Measurements from ENCODE around the gene ACSBG1.

ACSBG1 gene

DNA sequence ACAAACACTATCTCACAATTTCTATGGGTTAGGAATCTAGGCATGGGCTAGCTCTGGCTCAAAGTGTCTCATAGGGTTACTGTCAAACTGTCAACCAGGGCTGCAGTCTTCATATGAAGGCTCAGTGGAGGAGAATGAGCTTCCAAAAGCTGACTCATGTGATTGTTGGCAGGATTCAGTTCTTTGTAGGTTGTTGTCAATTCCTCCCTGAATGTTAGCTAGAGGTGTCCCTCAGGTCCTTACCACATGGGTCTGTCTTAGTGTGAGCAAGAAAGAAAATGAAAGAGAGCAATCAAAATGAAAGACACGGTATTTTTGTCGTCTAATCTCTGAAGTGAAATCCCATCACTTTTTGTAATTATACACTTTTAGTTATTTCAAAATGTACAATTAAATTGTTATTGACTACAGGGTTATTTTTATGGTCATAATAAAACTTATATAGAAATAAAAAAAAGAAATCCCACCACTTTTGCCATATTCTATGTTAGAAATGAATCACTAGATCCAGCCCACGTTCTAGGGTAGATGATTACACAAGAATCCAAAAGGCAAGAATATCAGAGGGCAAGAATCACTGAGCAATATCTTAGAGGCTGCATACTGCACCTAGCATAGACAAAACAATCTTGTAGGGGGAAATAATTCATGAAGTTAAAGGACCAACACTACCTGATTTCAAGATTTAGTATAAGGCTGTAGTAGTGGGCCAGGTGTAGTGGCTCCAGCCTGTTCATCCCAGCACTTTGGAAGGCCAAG is 8.4 kb downstream of the ACSBG1 start:
- Histone ChIP-seq H3K4me1 (ENCODE audit: control insufficient read depth in 5 of 5, insufficient read depth in 5 of 5, low read length in 5 of 5) (no peaks in the 10 kb centered on the region), H3K4me3 (ENCODE audit: low read depth in 1 of 5, low read length in 5 of 5) (no peak overlapping the region), H3K27me3 (ENCODE audit: control insufficient read depth in 5 of 5, insufficient read depth in 4 of 5, low read length in 5 of 5) (no peaks in the 10 kb centered on the region), H3K9me3 (ENCODE audit: control insufficient read depth in 5 of 5, low read length in 5 of 5) (no peaks in the 10 kb centered on the region), H3K36me3 (ENCODE audit: control insufficient read depth in 5 of 5, insufficient read depth in 5 of 5, low read length in 5 of 5) (no peaks in the 10 kb centered on the region), H3K27ac (ENCODE audit: low read depth, low read length) (no peak overlapping the region), H3K9ac (ENCODE audit: low read length in 5 of 5) (no peak overlapping the region)

DNA sequence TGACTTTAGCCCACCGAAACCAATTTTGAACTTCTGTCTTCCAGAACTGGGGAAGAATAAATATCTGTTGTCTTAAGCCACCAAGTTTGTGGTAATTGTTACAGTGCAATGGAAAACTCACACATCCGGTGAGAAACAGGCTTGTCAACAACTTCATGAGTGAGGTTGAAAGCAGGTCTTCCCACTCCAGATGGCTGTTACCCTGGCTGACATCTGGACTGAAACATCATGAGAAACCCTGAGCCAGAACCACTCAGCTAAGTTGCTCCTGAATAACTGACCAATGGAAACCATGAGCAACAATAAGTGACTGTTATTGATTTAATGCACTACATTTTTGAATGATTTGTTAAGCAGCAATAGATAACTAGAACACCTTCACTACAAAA is 10.3 kb downstream of the ACSBG1 start:
- Histone ChIP-seq H3K27ac (ENCODE audit: low read depth, low read length) (no peak overlapping the region), H3K4me1 (ENCODE audit: control insufficient read depth in 5 of 5, insufficient read depth in 5 of 5, low read length in 5 of 5) (no peaks in the 10 kb centered on the region)

DNA sequence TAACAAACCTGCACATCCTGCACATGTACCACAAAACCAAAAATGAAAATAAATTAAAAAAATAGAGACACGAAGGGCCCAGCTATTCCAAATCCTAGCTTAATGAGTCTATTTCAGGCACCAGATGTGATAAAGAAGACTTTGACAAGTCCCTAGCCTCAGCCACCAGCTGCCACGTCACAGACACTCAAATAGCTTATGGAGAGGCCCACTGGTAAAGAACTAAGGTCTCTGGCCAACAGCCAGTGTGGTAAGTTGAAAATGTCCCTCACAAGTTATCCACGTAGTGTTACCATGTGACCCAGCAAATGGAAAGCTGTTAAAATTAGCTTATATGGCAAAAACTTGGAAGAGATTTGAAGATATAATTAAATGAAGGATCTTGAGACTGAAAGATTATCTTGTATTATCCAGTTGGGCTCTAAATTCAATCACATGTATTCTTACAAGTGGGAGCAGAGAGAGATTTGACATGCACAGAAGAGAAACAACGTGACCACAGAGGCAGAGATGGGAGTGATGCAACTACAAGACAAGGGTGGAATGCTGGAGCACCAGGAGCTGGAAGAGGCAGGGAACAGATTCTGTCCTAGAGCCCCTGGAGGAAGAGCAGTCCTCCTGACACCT is 10.9 kb downstream of the ACSBG1 start:
- no peaks in the 10 kb centered on the region for H3K9me3 ChIP-seq (ENCODE audit: control insufficient read depth in 5 of 5, low read length in 5 of 5)
- no peak overlapping the region for H3K9ac ChIP-seq (ENCODE audit: low read length in 5 of 5)
- H3K27me3 ChIP-seq (ENCODE audit: control insufficient read depth in 5 of 5, insufficient read depth in 4 of 5, low read length in 5 of 5), result no peaks in the 10 kb centered on the region
- H3K4me3 ChIP-seq (ENCODE audit: low read depth in 1 of 5, low read length in 5 of 5), result no peak overlapping the region
- no peaks in the 10 kb centered on the region for H3K36me3 ChIP-seq (ENCODE audit: control insufficient read depth in 5 of 5, insufficient read depth in 5 of 5, low read length in 5 of 5)
- no peaks in the 10 kb centered on the region for H3K4me1 ChIP-seq (ENCODE audit: control insufficient read depth in 5 of 5, insufficient read depth in 5 of 5, low read length in 5 of 5)
- H3K27ac ChIP-seq (ENCODE audit: low read depth, low read length), result no peak overlapping the region

More for the DNA sequence above, 10.3 kb downstream of the ACSBG1 start:
- H3K9me3 ChIP-seq (ENCODE audit: control insufficient read depth in 5 of 5, low read length in 5 of 5), result no peaks in the 10 kb centered on the region
- no peak overlapping the region for H3K9ac ChIP-seq (ENCODE audit: low read length in 5 of 5)
- no peaks in the 10 kb centered on the region for H3K27me3 ChIP-seq (ENCODE audit: control insufficient read depth in 5 of 5, insufficient read depth in 4 of 5, low read length in 5 of 5)
- H3K36me3 ChIP-seq (ENCODE audit: control insufficient read depth in 5 of 5, insufficient read depth in 5 of 5, low read length in 5 of 5), result no peaks in the 10 kb centered on the region
- H3K4me3 ChIP-seq (ENCODE audit: low read depth in 1 of 5, low read length in 5 of 5), result no peak overlapping the region

DNA sequence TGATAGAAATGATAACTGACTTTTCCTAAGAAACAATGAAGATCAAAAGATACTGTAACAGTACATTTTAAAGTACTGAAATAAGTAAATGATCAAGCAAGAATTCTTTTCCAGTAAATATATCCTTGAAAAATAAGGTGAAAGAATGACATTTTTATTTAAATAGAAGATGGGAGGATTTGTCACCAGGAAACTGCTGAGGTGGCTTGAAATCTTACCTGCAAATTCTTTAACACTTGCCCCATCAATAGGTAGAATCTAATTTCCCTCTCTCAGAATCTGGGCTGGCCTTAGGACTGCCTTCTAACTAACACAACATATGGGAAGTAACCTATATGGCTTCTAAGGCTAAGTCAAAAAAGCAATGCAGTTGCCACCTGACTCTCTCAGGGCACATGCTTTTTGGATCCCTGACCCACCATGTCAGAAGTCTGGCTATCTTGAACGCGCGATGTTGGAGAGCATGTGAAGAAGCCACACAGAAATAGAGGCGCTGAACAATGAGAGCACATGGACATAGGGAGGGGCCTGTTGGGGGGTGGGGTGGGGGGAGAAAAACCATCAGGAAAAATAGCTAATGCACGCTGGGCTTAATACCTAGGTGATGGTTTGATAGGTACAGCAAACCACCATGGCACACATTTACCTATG is 11.5 kb downstream of the ACSBG1 start:
- H3K27me3 ChIP-seq (ENCODE audit: control insufficient read depth in 5 of 5, insufficient read depth in 4 of 5, low read length in 5 of 5), result no peaks in the 10 kb centered on the region
- no peak overlapping the region for H3K27ac ChIP-seq (ENCODE audit: low read depth, low read length)
- H3K36me3 ChIP-seq (ENCODE audit: control insufficient read depth in 5 of 5, insufficient read depth in 5 of 5, low read length in 5 of 5), result no peaks in the 10 kb centered on the region
- no peaks in the 10 kb centered on the region for H3K9me3 ChIP-seq (ENCODE audit: control insufficient read depth in 5 of 5, low read length in 5 of 5)
- no peaks in the 10 kb centered on the region for H3K4me1 ChIP-seq (ENCODE audit: control insufficient read depth in 5 of 5, insufficient read depth in 5 of 5, low read length in 5 of 5)
- no peak overlapping the region for H3K4me3 ChIP-seq (ENCODE audit: low read depth in 1 of 5, low read length in 5 of 5)
- H3K9ac ChIP-seq (ENCODE audit: low read length in 5 of 5), result no peak overlapping the region

DNA sequence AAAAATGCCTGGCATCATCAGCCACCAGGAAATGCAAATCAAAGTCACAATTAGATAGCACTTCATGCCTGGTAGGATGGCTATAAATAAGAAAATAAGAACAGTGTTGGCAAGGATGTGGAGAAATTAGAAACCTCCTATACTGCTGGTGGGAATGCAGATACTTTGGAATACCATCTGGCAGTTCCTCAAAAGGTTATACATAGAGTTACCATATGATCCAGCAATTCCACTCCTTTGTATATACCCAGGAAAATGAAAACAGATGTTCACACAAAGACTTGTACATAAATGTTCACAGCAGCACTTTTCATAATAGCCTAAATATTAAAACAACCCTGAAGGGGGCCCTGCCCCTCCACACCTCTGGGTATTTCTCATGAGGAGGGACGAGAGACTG is 13.7 kb downstream of the ACSBG1 start:
- H3K9ac ChIP-seq (ENCODE audit: low read length in 5 of 5), result no peak overlapping the region
- no peaks in the 10 kb centered on the region for H3K9me3 ChIP-seq (ENCODE audit: control insufficient read depth in 5 of 5, low read length in 5 of 5)
- H3K4me3 ChIP-seq (ENCODE audit: low read depth in 1 of 5, low read length in 5 of 5), result no peak overlapping the region
- H3K27ac ChIP-seq (ENCODE audit: low read depth, low read length), result no peak overlapping the region
- no peaks in the 10 kb centered on the region for H3K27me3 ChIP-seq (ENCODE audit: control insufficient read depth in 5 of 5, insufficient read depth in 4 of 5, low read length in 5 of 5)
- no peaks in the 10 kb centered on the region for H3K36me3 ChIP-seq (ENCODE audit: control insufficient read depth in 5 of 5, insufficient read depth in 5 of 5, low read length in 5 of 5)
- peaks cover 4 to 16% (median 15%) of the 10 kb centered on the region in 5 donors for H3K4me1 ChIP-seq (ENCODE audit: control insufficient read depth in 5 of 5, insufficient read depth in 5 of 5, low read length in 5 of 5)

DNA sequence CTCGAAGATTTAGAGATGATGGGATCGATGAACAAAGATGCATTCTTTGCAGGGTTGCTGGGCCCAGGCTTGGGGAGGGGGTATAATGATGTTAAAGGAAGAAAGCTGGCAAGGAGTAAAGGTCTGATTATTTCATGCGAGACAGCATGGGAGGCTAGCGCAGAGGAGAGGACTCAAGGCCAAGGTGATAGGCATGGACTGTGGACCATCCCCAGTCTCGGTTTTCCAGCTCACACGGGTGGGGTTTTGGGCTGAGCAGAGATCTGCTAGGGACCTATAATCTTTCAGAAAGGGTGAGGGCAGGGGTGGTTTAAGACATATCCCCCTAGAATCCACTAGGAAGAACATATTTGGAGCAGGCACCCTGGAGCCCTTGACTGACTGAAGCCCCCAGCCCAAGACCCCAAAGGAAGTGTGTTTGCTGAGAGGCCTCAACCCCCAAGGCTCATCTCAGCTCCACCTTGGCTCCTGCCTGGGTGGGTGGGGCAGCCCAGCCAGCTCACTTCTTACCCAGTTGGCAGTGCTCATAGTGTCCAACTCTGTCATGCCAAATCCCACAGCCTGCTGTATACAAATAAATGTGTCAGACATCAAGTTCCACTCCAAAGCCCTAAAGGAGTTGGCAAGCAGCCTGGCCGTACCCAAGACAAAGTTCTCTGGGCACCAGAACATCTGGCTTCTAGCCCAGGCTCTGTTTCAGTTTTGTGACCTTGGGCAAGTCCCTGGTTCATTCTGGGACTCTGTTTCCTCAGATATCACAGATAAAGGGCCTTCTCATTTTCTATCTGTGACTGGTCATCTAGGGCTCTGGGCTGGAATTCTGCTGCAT is 17.9 kb downstream of the ACSBG1 start:
- no peaks in the 10 kb centered on the region for H3K9me3 ChIP-seq (ENCODE audit: control insufficient read depth in 5 of 5, low read length in 5 of 5)
- no peak overlapping the region for H3K4me3 ChIP-seq (ENCODE audit: low read depth in 1 of 5, low read length in 5 of 5)
- H3K27me3 ChIP-seq (ENCODE audit: control insufficient read depth in 5 of 5, insufficient read depth in 4 of 5, low read length in 5 of 5), result peaks cover 0 to 4% (median 0%) of the 10 kb centered on the region in 5 donors
- no peaks in the 10 kb centered on the region for H3K36me3 ChIP-seq (ENCODE audit: control insufficient read depth in 5 of 5, insufficient read depth in 5 of 5, low read length in 5 of 5)
- H3K4me1 ChIP-seq (ENCODE audit: control insufficient read depth in 5 of 5, insufficient read depth in 5 of 5, low read length in 5 of 5), result peaks cover 6 to 28% (median 20%) of the 10 kb centered on the region in 5 donors
- H3K9ac ChIP-seq (ENCODE audit: low read length in 5 of 5), result peak overlapping the region in 1 of 5 donors; percentile 53
- peak overlapping the region; percentile 90 for H3K27ac ChIP-seq (ENCODE audit: low read depth, low read length)

DNA sequence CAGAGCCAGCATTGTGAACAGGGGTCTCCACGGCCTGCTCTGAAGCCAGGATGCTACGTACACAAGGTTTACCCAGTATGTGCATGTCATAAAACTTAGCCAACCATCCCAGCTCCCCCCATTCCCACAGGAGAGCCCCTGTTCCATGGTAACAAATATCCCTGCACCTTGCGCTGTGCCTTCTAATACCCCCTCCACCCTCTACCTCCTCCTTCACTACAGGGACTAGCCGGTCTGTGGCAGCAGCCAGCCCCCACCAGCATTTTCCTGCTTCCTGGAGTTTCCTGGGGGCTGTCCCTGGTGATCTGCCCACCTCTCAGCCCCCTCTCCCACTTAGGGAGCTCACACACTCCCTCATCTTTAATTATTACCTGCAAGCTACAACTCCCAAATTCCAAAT is 20.4 kb downstream of the ACSBG1 start:
- Histone ChIP-seq H3K4me3 (ENCODE audit: low read depth in 1 of 5, low read length in 5 of 5) (no peak overlapping the region), H3K9me3 (ENCODE audit: control insufficient read depth in 5 of 5, low read length in 5 of 5) (no peaks in the 10 kb centered on the region), H3K4me1 (ENCODE audit: control insufficient read depth in 5 of 5, insufficient read depth in 5 of 5, low read length in 5 of 5) (peaks cover 6 to 38% (median 31%) of the 10 kb centered on the region in 5 donors), H3K36me3 (ENCODE audit: control insufficient read depth in 5 of 5, insufficient read depth in 5 of 5, low read length in 5 of 5) (no peaks in the 10 kb centered on the region), H3K9ac (ENCODE audit: low read length in 5 of 5) (no peak overlapping the region), H3K27me3 (ENCODE audit: control insufficient read depth in 5 of 5, insufficient read depth in 4 of 5, low read length in 5 of 5) (peaks cover 0 to 4% (median 0%) of the 10 kb centered on the region in 5 donors), H3K27ac (ENCODE audit: low read depth, low read length) (no peak overlapping the region)

DNA sequence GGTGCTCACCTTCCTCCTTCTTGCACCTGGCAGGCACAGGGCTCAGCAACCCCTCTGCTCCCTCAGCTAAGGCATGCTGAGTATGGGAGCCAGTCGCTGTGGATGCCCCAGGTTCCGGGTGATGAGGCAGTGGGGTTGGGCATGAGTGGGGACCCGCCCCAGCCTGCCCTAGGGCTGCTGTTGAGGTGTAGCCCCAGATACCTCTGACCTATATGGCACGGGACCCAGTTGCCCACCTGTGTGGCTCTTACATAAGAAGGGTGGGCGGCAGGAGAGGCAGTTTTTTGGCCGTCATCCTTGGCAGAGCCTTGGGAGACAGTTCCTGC is 21.0 kb downstream of the ACSBG1 start:
- Histone ChIP-seq H3K27me3 (ENCODE audit: control insufficient read depth in 5 of 5, insufficient read depth in 4 of 5, low read length in 5 of 5) (peaks cover 0 to 4% (median 0%) of the 10 kb centered on the region in 5 donors), H3K36me3 (ENCODE audit: control insufficient read depth in 5 of 5, insufficient read depth in 5 of 5, low read length in 5 of 5) (no peaks in the 10 kb centered on the region), H3K9me3 (ENCODE audit: control insufficient read depth in 5 of 5, low read length in 5 of 5) (no peaks in the 10 kb centered on the region), H3K4me3 (ENCODE audit: low read depth in 1 of 5, low read length in 5 of 5) (no peak overlapping the region), H3K27ac (ENCODE audit: low read depth, low read length) (no peak overlapping the region), H3K9ac (ENCODE audit: low read length in 5 of 5) (no peak overlapping the region), H3K4me1 (ENCODE audit: control insufficient read depth in 5 of 5, insufficient read depth in 5 of 5, low read length in 5 of 5) (peaks cover 6 to 38% (median 31%) of the 10 kb centered on the region in 5 donors)

DNA sequence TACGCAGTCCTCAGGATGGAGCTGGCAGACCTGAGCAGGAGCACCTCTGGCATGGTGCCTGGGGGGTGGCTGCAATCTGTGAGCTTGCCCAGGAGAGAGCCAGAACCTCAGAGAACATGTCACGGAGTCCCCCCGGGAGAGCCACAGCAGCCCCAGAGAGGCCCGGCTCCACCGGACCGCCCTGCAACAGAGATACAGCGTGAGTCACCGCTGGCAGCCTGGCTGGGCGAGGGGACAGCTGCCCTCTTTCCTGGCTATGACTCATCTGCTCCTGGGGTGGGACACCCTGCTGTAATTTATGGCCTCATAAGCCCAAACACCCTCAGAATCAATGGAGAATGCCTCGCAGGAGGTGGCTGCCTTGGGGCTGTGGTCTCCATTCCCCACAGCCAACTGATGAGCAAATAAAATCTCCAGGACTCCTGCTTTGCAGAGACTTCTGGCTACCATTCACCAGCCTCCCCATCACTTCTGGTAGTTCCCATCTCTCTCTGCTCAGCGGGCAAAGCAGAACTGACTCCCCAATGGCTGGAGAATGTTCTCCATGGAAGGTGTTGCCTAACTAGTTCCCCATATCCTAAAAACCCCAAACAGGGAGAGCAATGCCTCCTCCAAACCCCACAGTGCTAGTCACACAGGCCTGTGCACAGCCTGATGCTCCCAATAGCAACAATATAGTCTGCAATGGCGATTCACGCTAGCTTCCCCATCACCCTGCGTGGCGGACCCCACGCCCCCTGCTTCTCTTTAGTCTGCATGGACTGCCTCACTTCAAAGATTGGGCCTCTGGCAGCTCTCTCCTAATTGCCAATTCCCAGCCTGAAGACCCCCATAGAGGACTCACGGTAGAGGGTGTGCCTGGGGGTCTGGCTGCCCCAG is 21.6 kb downstream of the ACSBG1 start:
- no peak overlapping the region for H3K27ac ChIP-seq (ENCODE audit: low read depth, low read length)

More for the DNA sequence above, 21.6 kb downstream of the ACSBG1 start:
- Histone ChIP-seq H3K27me3 (ENCODE audit: control insufficient read depth in 5 of 5, insufficient read depth in 4 of 5, low read length in 5 of 5) (peaks cover 0 to 4% (median 0%) of the 10 kb centered on the region in 5 donors), H3K4me1 (ENCODE audit: control insufficient read depth in 5 of 5, insufficient read depth in 5 of 5, low read length in 5 of 5) (peaks cover 6 to 38% (median 31%) of the 10 kb centered on the region in 5 donors), H3K9ac (ENCODE audit: low read length in 5 of 5) (no peak overlapping the region), H3K4me3 (ENCODE audit: low read depth in 1 of 5, low read length in 5 of 5) (no peak overlapping the region), H3K9me3 (ENCODE audit: control insufficient read depth in 5 of 5, low read length in 5 of 5) (no peaks in the 10 kb centered on the region), H3K36me3 (ENCODE audit: control insufficient read depth in 5 of 5, insufficient read depth in 5 of 5, low read length in 5 of 5) (no peaks in the 10 kb centered on the region)

Data from subcutaneous abdominal adipose tissue (tissue), 5 donors.